H1 (cell line): ENCODE measurements around the gene TRABD2B. TPM values are rescaled to one million over a fixed set of nuclear protein-coding genes. Genes with fewer than 3 reads are reported as not detected.

Source experiments
- CTCF ChIA-PET: fragments of 300-600 bp; sonication (Branson Sonifier 250); formaldehyde crosslinking; loops from one replicate; lab custom pipeline; 2021; ENCODE audit not compliant: partially characterized antibody; lab: Charles Lee
- POLR2A ChIA-PET: fragments of 300-600 bp; sonication (Branson Sonifier 250); formaldehyde crosslinking; loops from one replicate; lab custom pipeline; 2021; ENCODE audit warnings: inconsistent platforms; ENCODE audit not compliant: partially characterized antibody; lab: Charles Lee
- DNase-seq, 2 experiments: peaks; one replicate each; pipeline versions ENCODE4 v3.0.0 to v3.0.0-alpha.2; 2010 to 2022; ENCODE audit warnings: low spot score in 2 of 2, low read depth in 1 of 2, mixed read lengths in 1 of 2
- FAIRE-seq: peaks from 2 replicates; lab custom pipeline; 2011; peaks lifted over from hg19 to GRCh38; lab: Jason Lieb, UNC
- H2AFZ ChIP-seq: 2 replicates; pipeline ENCODE4 v1.8.1; 2012; ENCODE audit warnings: low read length, inconsistent platforms
- H2AK5ac ChIP-seq: 2 replicates; pipeline ENCODE4 v1.6.1; 2013; ENCODE audit warnings: low read depth, low read length
- H2BK120ac ChIP-seq: replicated peaks from 2 replicates; pipeline ENCODE3; 2013; ENCODE audit warnings: low read depth, low read length, inconsistent platforms
- H2BK12ac ChIP-seq: 2 replicates; pipeline ENCODE4 v1.6.1; 2013; ENCODE audit warnings: low read depth, low read length
- H2BK15ac ChIP-seq: 2 replicates; pipeline ENCODE4 v1.6.1; 2013; ENCODE audit warnings: low read length
- H2BK20ac ChIP-seq: 2 replicates; pipeline ENCODE4 v1.6.1; 2013; ENCODE audit warnings: low read length
- H2BK5ac ChIP-seq: 2 replicates; pipeline ENCODE4 v1.6.1; 2013; ENCODE audit warnings: low read depth, low read length
- H3K14ac ChIP-seq: 2 replicates; pipeline ENCODE4 v1.6.1; 2013; ENCODE audit warnings: inconsistent platforms; ENCODE audit not compliant: insufficient read length
- H3K18ac ChIP-seq: 2 replicates; pipeline ENCODE4 v1.6.1; 2013; ENCODE audit warnings: low read length; ENCODE audit errors: extremely low read depth
- H3K23ac ChIP-seq: 2 replicates; pipeline ENCODE4 v1.6.1; 2013; ENCODE audit warnings: inconsistent platforms; ENCODE audit not compliant: insufficient read length
- H3K23me2 ChIP-seq: 2 replicates; pipeline ENCODE4 v1.6.1; 2013; ENCODE audit warnings: low read depth, low read length
- H3K27ac ChIP-seq: 2 replicates; pipeline ENCODE4 v1.6.1; 2011; ENCODE audit warnings: low read depth, low read length, inconsistent platforms
- H3K27me3 ChIP-seq, 4 experiments: replicated peaks in 1 of 4; 1 replicate in 1 of 4; 2 replicates in 3 of 4; pipeline versions ENCODE4 v1.6.1 to v1.8.1; 2011 to 2013; ENCODE audit warnings: low read length in 3 of 4, mild to moderate bottlenecking in 3 of 4, inconsistent platforms in 2 of 4, mixed read lengths in 2 of 4, moderate library complexity in 1 of 4; ENCODE audit not compliant: control insufficient read depth in 3 of 4, insufficient read depth in 3 of 4; ENCODE audit errors: extremely low read depth in 1 of 4
- H3K36me3 ChIP-seq, 4 experiments: 2 replicates each; pipeline versions ENCODE4 v1.6.1 to v1.8.1; 2011 to 2013; ENCODE audit warnings: mild to moderate bottlenecking in 4 of 4, low read length in 3 of 4, moderate library complexity in 2 of 4, control low read depth in 1 of 4, inconsistent platforms in 1 of 4; ENCODE audit not compliant: insufficient read depth in 4 of 4, control insufficient read depth in 2 of 4
- H3K4ac ChIP-seq: replicated peaks from 2 replicates; pipeline ENCODE3; 2013; ENCODE audit warnings: low read length, low read depth, mixed read lengths, inconsistent platforms; ENCODE audit not compliant: insufficient read length
- H3K4me1 ChIP-seq, 4 experiments: replicated peaks in 1 of 4; 1 replicate in 1 of 4; 2 replicates in 3 of 4; pipeline versions ENCODE4 v1.6.1 to v1.8.1; 2011 to 2013; ENCODE audit warnings: low read length in 3 of 4, inconsistent platforms in 2 of 4, mixed read lengths in 1 of 4; ENCODE audit not compliant: insufficient read depth in 4 of 4, control insufficient read depth in 3 of 4
- H3K4me2 ChIP-seq, 2 experiments: 2 replicates each; pipeline versions ENCODE4 v1.6.1 to v1.8.1; 2011 to 2013; ENCODE audit warnings: low read depth in 2 of 2, low read length in 2 of 2, control low read depth in 1 of 2, inconsistent platforms in 1 of 2, mild to moderate bottlenecking in 1 of 2; ENCODE audit not compliant: insufficient read depth in 1 of 2
- H3K4me3 ChIP-seq, 4 experiments: fragments of 200-600, 300-600 bp in 1 of 4; sonication (generic), shearing (Covaris generic), sonication (Bioruptor Twin) in 1 of 4; 2 replicates each; pipeline versions ENCODE4 v1.5.1 to v1.8.1; 2011 to 2016; ENCODE audit warnings: low read length in 4 of 4, low read depth in 3 of 4, control low read depth in 2 of 4, inconsistent platforms in 2 of 4, mild to moderate bottlenecking in 2 of 4, mixed read lengths in 1 of 4, moderate library complexity in 1 of 4; ENCODE audit not compliant: insufficient read depth in 2 of 4; ENCODE audit errors: extremely low read depth in 1 of 4
- H3K56ac ChIP-seq: replicated peaks from 2 replicates; pipeline ENCODE3; 2013; ENCODE audit warnings: low read depth, mild to moderate bottlenecking, mixed read lengths, low read length, inconsistent platforms; ENCODE audit not compliant: insufficient read length
- H3K79me1 ChIP-seq: 2 replicates; pipeline ENCODE4 v1.6.1; 2013; ENCODE audit warnings: low read depth, low read length, control low read depth
- H3K79me2 ChIP-seq, 2 experiments: 2 replicates each; pipeline versions ENCODE4 v1.6.1 to v1.8.1; 2012 to 2013; ENCODE audit warnings: low read length in 2 of 2, mild to moderate bottlenecking in 2 of 2, inconsistent platforms in 1 of 2; ENCODE audit not compliant: insufficient read depth in 2 of 2, control insufficient read depth in 1 of 2
- H3K9ac ChIP-seq, 4 experiments: replicated peaks in 1 of 4; 1 replicate in 1 of 4; 2 replicates in 3 of 4; pipeline versions ENCODE4 v1.6.1 to v1.8.1; 2011 to 2013; ENCODE audit warnings: low read depth in 3 of 4, low read length in 3 of 4, control low read depth in 2 of 4, mild to moderate bottlenecking in 2 of 4, moderate library complexity in 2 of 4, inconsistent platforms in 1 of 4; ENCODE audit errors: extremely low read depth in 1 of 4
- H3K9me3 ChIP-seq, 2 experiments: 2 replicates each; pipeline versions ENCODE4 v1.6.1 to v1.8.1; 2012 to 2013; ENCODE audit warnings: mild to moderate bottlenecking in 2 of 2, moderate library complexity in 2 of 2, control low read depth in 1 of 2, inconsistent platforms in 1 of 2, low read depth in 1 of 2, low read length in 1 of 2, mixed read lengths in 1 of 2; ENCODE audit not compliant: insufficient read depth in 2 of 2
- H4K20me1 ChIP-seq, 2 experiments: replicated peaks in 1 of 2; 2 replicates each; pipeline versions ENCODE3 to v1.8.1; 2011 to 2013; ENCODE audit warnings: inconsistent platforms in 2 of 2, low read length in 2 of 2, mild to moderate bottlenecking in 1 of 2; ENCODE audit not compliant: insufficient read depth in 2 of 2, control insufficient read depth in 1 of 2
- H4K5ac ChIP-seq: 2 replicates; pipeline ENCODE4 v1.6.1; 2013; ENCODE audit warnings: low read length, low read depth, mixed read lengths, inconsistent platforms; ENCODE audit not compliant: insufficient read length
- H4K8ac ChIP-seq: 2 replicates; pipeline ENCODE4 v1.8.0; 2013; ENCODE audit warnings: mild to moderate bottlenecking, moderate library complexity, low read length, inconsistent platforms; ENCODE audit not compliant: insufficient read depth; ENCODE audit errors: extremely low read depth
- H4K91ac ChIP-seq: replicated peaks from 2 replicates; pipeline ENCODE3; 2013; ENCODE audit warnings: low read length, mixed read lengths, inconsistent platforms; ENCODE audit not compliant: insufficient read length
- SAP30 ChIP-seq: fragments of 300-600 bp; sonication (generic); IDR thresholded peaks from 2 replicates; pipeline ENCODE4 v1.7.1; 2012; ENCODE audit warnings: low read length, moderate library complexity, mild to moderate bottlenecking, inconsistent platforms; ENCODE audit not compliant: insufficient read depth, insufficient replicate concordance
- TEAD4 ChIP-seq: IDR thresholded peaks from 2 replicates; pipeline ENCODE4 v1.6.1; 2012; ENCODE audit warnings: low read depth, low read length, inconsistent platforms, mixed read lengths
- WGBS, 2 experiments: shearing (Covaris generic) in 1 of 2; methylation state at CpG; one replicate each; pipeline versions ENCODE4 v1.1.6 to v1.1.7; 2013 to 2015; ENCODE audit warnings: low lambda C conversion rate in 2 of 2, mixed read lengths in 2 of 2, inconsistent platforms in 1 of 2, low coverage in 1 of 2, missing lambda C conversion rate in 1 of 2; ENCODE audit not compliant: insufficient replicate concordance in 2 of 2, insufficient coverage in 1 of 2, insufficient read length in 1 of 2; ENCODE audit errors: extremely low coverage in 1 of 2, missing lambda C conversion rate in 1 of 2; 5-methylcytosine and 5-hydroxymethylcytosine counted together
- polyA plus RNA-seq, 7 experiments: library from polyadenylated mRNA; depleted of rRNA in 3 of 7; stranded (reverse) in 5 of 7; unstranded in 2 of 7; fragments of >200 nt in 5 of 7; fragments of 200-250 nt in 2 of 7; gene quantifications; 1 replicate in 5 of 7; 2 replicates in 1 of 7; 4 replicates in 1 of 7; pipeline versions ENCODE4 v1.2.1 to v1.2.3, GENCODE V29; 2011 to 2013; ENCODE audit warnings: missing spikeins in 2 of 7, mixed read lengths in 2 of 7
- total RNA-seq: library from RNA; stranded (reverse); fragmentation: NEBNext Ultra II Directional; extraction: Animal tissue kit (Norgen Biotek cat#: 25700); gene quantifications from 2 replicates; pipeline ENCODE4 v1.2.1, GENCODE V29; 2021

The TRABD2B gene
- total and polyA plus RNA-seq, 2 of the 8 experiments (the other 6 are each of a cell fraction or from before 2014, with no cell fraction given), result 0.95 to 3.4 TPM

- no peak overlapping the region for H3K4me3 ChIP-seq
- H2BK20ac ChIP-seq, result no peak overlapping the region
- no peak overlapping the region for H3K27ac ChIP-seq
- H3K79me2 ChIP-seq, result no peaks in the 10 kb centered on the region
- H3K56ac ChIP-seq, result no peak overlapping the region
- H3K4me1 ChIP-seq, result peaks cover 0 to 17% (median 7%) of the 10 kb centered on the region in 4 experiments; a peak in 6 of 7 replicates
- no peak overlapping the region for H3K14ac ChIP-seq
- no peak overlapping the region for H2AFZ ChIP-seq
- H2BK120ac ChIP-seq, result no peak overlapping the region
- no peaks in the 10 kb centered on the region for H3K36me3 ChIP-seq
- CTCF ChIA-PET, result interaction anchor here (0.5 to 4.4 kb wide), 13 partner anchors 10 to 328 kb away, joined by 3 to 30 read pairs (median 3); no protein-coding TSS in a partner anchor
- no peaks in the 10 kb centered on the region for H3K9me3 ChIP-seq
- DNase-seq, result no peak
- H3K27me3 ChIP-seq, result no peaks in the 10 kb centered on the region
- no peak overlapping the region for H2BK15ac ChIP-seq
- no peak overlapping the region for H2AK5ac ChIP-seq
- no peak overlapping the region for H4K5ac ChIP-seq
- H3K9ac ChIP-seq, result no peak overlapping the region; a peak in 1 of 7 replicates
- H4K91ac ChIP-seq, result no peak overlapping the region
- H3K23me2 ChIP-seq, result no peaks in the 10 kb centered on the region
- H3K4ac ChIP-seq, result no peak overlapping the region
- TF ChIP-seq SAP30 (no peak), TEAD4 (0 out of 2 replicates have a peak, but pooled peaks have one; percentile 15)
- TF ChIP-seq, all 59 proteins: peak for 1
- no peaks in the 10 kb centered on the region for H4K20me1 ChIP-seq
- no peak overlapping the region for H2BK12ac ChIP-seq
- H2BK5ac ChIP-seq, result no peak overlapping the region
- 0 out of 4 replicates have a peak overlapping the region, but pooled peaks of 1 of the 2 experiments have one; percentile 39 for H3K4me2 ChIP-seq
- no peaks in the 10 kb centered on the region for H3K79me1 ChIP-seq
- 68% methylated on average over 8 of the region's 9 CpGs; no CpG with 5 or more reads in 1 of the 2 experiments for WGBS, 2 experiments
- POLR2A ChIA-PET, result interaction anchor here (0.9 kb wide), 1 partner anchor 62 kb away, joined by 3 read pairs; no protein-coding TSS in a partner anchor
- no peak overlapping the region for H3K23ac ChIP-seq
- no peak overlapping the region for H4K8ac ChIP-seq
- peak overlapping the region; percentile 60 for H3K18ac ChIP-seq
- FAIRE-seq, result no peak
Observed at GRCh38 chr1:47776667-47777131, 220.5 kb downstream of the TRABD2B start.
